ENCODE results near the gene EVPL. TPM values are rescaled to one million over a fixed set of nuclear protein-coding genes. Genes with fewer than 3 reads are reported as not detected.

EVPL gene
- total and polyA plus RNA-seq, 2 experiments from 2014 or later = 0.47 to 1.3 TPM

- H3K4me2 ChIP-seq = no peak overlapping the region
- H3K27ac ChIP-seq (ENCODE audit: low read depth) = peak overlapping the region; percentile 59; the same call in 1 of the 2 replicates
- H3K36me3 ChIP-seq (ENCODE audit: insufficient read depth) = peaks cover 21% of the 10 kb centered on the region
- H3K9me3 Mint-ChIP-seq = no peaks in the 10 kb centered on the region
- H2AFZ ChIP-seq = no peak overlapping the region
- peaks cover 42% of the 10 kb centered on the region for H3K36me3 Mint-ChIP-seq (ENCODE audit: low read depth)
- H3F3A ChIP-seq (replicated peaks; ENCODE audit: low read depth) = peaks cover 13% of the 10 kb centered on the region
- no peak overlapping the region for H3K27ac Mint-ChIP-seq
- H3K4me3 Mint-ChIP-seq = no peak overlapping the region
- no peak for DNase-seq (ENCODE audit: low spot score)
- peaks cover 10% of the 10 kb centered on the region for H3K4me1 ChIP-seq (ENCODE audit: insufficient read depth)
- no peaks in the 10 kb centered on the region for H3K9me2 ChIP-seq (ENCODE audit: insufficient read depth)
- peaks cover 26% of the 10 kb centered on the region for H3K4me1 Mint-ChIP-seq
- TF ChIP-seq CREB1 (CRISPR knock-in tag; IDR thresholded peaks at IDR 0.05; ENCODE audit: low read depth) (peak; percentile 37; the same call in 1 of the 2 replicates), ZNF331 (CRISPR knock-in tag; IDR thresholded peaks at IDR 0.05; ENCODE audit: low read depth) (no peak)
- no peaks in the 10 kb centered on the region for H3K79me2 ChIP-seq (replicated peaks; ENCODE audit: insufficient read depth)
- peaks cover 5% of the 10 kb centered on the region for H3K27me3 Mint-ChIP-seq (ENCODE audit: insufficient read depth, low read depth, poor library complexity)
- no peaks in the 10 kb centered on the region for H3K27me3 ChIP-seq (ENCODE audit: insufficient read depth)
- H4K20me1 ChIP-seq (replicated peaks; ENCODE audit: insufficient read depth) = no peaks in the 10 kb centered on the region; the same call in none of the 2 replicates
- H3K4me3 ChIP-seq = no peak overlapping the region
- no peak for ATAC-seq
Observed at GRCh38 chr17:76038050-76038449, 10.9 kb upstream of the EVPL start.

- Histone ChIP-seq H3K79me2 (replicated peaks; ENCODE audit: insufficient read depth) (no peaks in the 10 kb centered on the region), H3K27me3 (ENCODE audit: insufficient read depth) (no peaks in the 10 kb centered on the region), H3K4me2 (0 out of 2 replicates have a peak overlapping the region, but pooled peaks have one; percentile 26), H4K20me1 (replicated peaks; ENCODE audit: insufficient read depth) (no peaks in the 10 kb centered on the region; the same call in none of the 2 replicates), H3K27ac (ENCODE audit: low read depth) (peak overlapping the region; percentile 59), H3K4me1 (ENCODE audit: insufficient read depth) (peaks cover 10% of the 10 kb centered on the region), H3K9me2 (ENCODE audit: insufficient read depth) (no peaks in the 10 kb centered on the region), H3K36me3 (ENCODE audit: insufficient read depth) (peaks cover 21% of the 10 kb centered on the region), H3F3A (replicated peaks; ENCODE audit: low read depth) (peaks cover 13% of the 10 kb centered on the region), H3K4me3 (no peak overlapping the region), H2AFZ (no peak overlapping the region)
- DNase-seq (ENCODE audit: low spot score) = peak; percentile 74
- Mint-ChIP-seq H3K27ac (peak overlapping the region; percentile 33; the same call in 1 of the 2 replicates), H3K4me3 (no peak overlapping the region), H3K9me3 (no peaks in the 10 kb centered on the region), H3K4me1 (peaks cover 25% of the 10 kb centered on the region), H3K27me3 (ENCODE audit: insufficient read depth, low read depth, poor library complexity) (peaks cover 3% of the 10 kb centered on the region), H3K36me3 (ENCODE audit: low read depth) (peaks cover 34% of the 10 kb centered on the region)
- peak; percentile 63 for ATAC-seq
- TF ChIP-seq EZH2 (IDR thresholded peaks at IDR 0.05; ENCODE audit: low read depth, unreplicated experiment) (no peak), CREB1 (CRISPR knock-in tag; IDR thresholded peaks at IDR 0.05; ENCODE audit: low read depth) (no peak), NANOG (IDR thresholded peaks at IDR 0.05; ENCODE audit: borderline replicate concordance) (no peak), ZNF114 (CRISPR knock-in tag; IDR thresholded peaks at IDR 0.05) (no peak), CTCF (conservative IDR thresholded peaks at IDR 0.05; ENCODE audit: low read depth in 2 of 2) (no peak), ZNF331 (CRISPR knock-in tag; IDR thresholded peaks at IDR 0.05; ENCODE audit: low read depth) (no peak), ZNF462 (CRISPR knock-in tag; IDR thresholded peaks at IDR 0.05) (no peak), POLR2AphosphoS5 (IDR thresholded peaks at IDR 0.05; ENCODE audit: low read depth) (no peak), JUNB (IDR thresholded peaks at IDR 0.05; ENCODE audit: unreplicated experiment) (no peak)
Observed at GRCh38 chr17:76036497-76037261, 9.6 kb upstream of the EVPL start.

Measured in GM23338 (cell line).